Measurements from ENCODE around the gene GIPC2. TPM values are rescaled to one million over a fixed set of nuclear protein-coding genes. Genes with fewer than 3 reads are reported as not detected.
"Not testable (repeated sequence)": the region's sequence is repeated elsewhere in the genome, so short reads cannot be mapped to it uniquely, and the experiment has no call there.

Gene GIPC2
- total RNA-seq, 1 donor from 2014 or later, result 4.2 TPM

- H3K4me3 Mint-ChIP-seq (ENCODE audit: low read depth), result no peak overlapping the region
- no peaks in the 10 kb centered on the region for H3K36me3 Mint-ChIP-seq (ENCODE audit: insufficient read depth)
- H3K4me1 Mint-ChIP-seq (ENCODE audit: low read depth), result no peaks in the 10 kb centered on the region
- H3K27ac Mint-ChIP-seq, result no peak overlapping the region
- TF ChIP-seq CTCF (IDR thresholded peaks at IDR 0.05; ENCODE audit: unreplicated experiment), result no peak
- H3K27me3 Mint-ChIP-seq, result no peaks in the 10 kb centered on the region
- no peaks in the 10 kb centered on the region for H3K9me3 Mint-ChIP-seq (ENCODE audit: low read depth)
- no peak for DNase-seq (ENCODE audit: low spot score, unreplicated experiment)
Measured at GRCh38 chr1:78055565-78056132, 9.9 kb downstream of the GIPC2 start.

DNA sequence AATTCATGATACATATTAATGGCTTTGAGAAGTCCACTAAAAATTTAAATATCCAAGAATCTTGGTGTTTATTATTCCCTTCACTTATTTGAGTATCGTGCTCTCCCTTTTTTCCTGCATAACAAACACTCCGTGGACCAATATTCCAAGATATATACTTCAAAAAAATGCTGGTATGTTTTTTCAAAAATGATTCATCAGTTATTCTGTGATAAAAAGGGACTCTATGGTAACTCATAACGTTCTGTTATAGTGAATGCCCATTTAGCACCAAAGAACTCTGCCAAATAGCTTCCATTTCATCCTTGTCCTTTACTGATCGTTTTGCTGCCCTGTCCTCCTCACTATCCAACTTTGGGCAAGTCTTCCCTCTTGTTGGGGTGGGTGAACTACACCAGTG is 12.9 kb downstream of the GIPC2 start:
- H3K27me3 Mint-ChIP-seq, result no peaks in the 10 kb centered on the region
- H3K4me1 Mint-ChIP-seq (ENCODE audit: low read depth), result no peaks in the 10 kb centered on the region
- no peak for TF ChIP-seq CTCF (IDR thresholded peaks at IDR 0.05; ENCODE audit: unreplicated experiment)
- H3K9me3 Mint-ChIP-seq (ENCODE audit: low read depth), result no peaks in the 10 kb centered on the region
- DNase-seq (ENCODE audit: low spot score, unreplicated experiment), result no peak
- H3K36me3 Mint-ChIP-seq (ENCODE audit: insufficient read depth), result no peaks in the 10 kb centered on the region
- H3K4me3 Mint-ChIP-seq (ENCODE audit: low read depth), result no peak overlapping the region
- H3K27ac Mint-ChIP-seq, result no peak overlapping the region

- Mint-ChIP-seq H3K9me3 (ENCODE audit: low read depth) (no peaks in the 10 kb centered on the region), H3K4me1 (ENCODE audit: low read depth) (no peaks in the 10 kb centered on the region), H3K36me3 (ENCODE audit: insufficient read depth) (no peaks in the 10 kb centered on the region), H3K4me3 (ENCODE audit: low read depth) (no peak overlapping the region), H3K27me3 (no peaks in the 10 kb centered on the region), H3K27ac (no peak overlapping the region)
- no peak for DNase-seq (ENCODE audit: low spot score, unreplicated experiment)
- no peak for TF ChIP-seq CTCF (IDR thresholded peaks at IDR 0.05; ENCODE audit: unreplicated experiment)
Measured at GRCh38 chr1:78060857-78061563, 15.2 kb downstream of the GIPC2 start.

DNA sequence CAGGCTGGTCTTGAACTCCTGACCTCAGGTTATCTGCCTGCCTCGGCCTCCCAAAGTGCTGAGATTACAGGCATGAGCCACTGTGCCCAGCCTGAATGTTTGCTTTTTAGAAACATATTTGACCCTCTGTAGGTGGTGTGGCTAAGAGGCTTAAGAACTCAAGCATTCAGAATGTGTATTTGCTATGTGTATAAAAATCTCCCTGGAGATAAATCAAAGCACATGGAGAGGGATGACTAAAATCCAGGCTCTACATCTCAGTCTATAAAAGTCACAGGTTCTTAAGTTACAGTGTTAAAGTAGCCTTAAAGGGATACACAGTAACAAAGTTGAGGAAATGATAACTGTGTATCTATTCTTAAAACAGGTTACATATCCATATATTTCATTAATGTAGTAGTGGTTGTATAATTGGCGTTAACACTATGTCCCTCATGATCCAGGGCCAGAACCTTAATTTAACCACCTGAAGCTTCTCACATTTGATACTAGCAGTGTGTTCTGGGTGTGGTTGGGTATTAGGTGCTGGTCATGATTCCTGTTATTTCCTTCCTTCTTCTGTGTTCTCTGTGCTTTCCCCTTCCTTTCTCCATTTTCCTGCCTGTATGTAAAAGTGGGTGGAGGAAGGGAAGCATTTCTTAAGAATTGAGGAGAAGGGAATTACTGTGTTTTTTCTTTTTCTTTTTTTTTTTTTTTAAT is 16.2 kb downstream of the GIPC2 start:
- Mint-ChIP-seq H3K36me3 (ENCODE audit: insufficient read depth) (no peaks in the 10 kb centered on the region), H3K4me3 (ENCODE audit: low read depth) (no peak overlapping the region), H3K9me3 (ENCODE audit: low read depth) (no peaks in the 10 kb centered on the region), H3K4me1 (ENCODE audit: low read depth) (no peaks in the 10 kb centered on the region), H3K27me3 (no peaks in the 10 kb centered on the region), H3K27ac (no peak overlapping the region)
- DNase-seq (ENCODE audit: low spot score, unreplicated experiment), result no peak
- no peak for TF ChIP-seq CTCF (IDR thresholded peaks at IDR 0.05; ENCODE audit: unreplicated experiment)

DNA sequence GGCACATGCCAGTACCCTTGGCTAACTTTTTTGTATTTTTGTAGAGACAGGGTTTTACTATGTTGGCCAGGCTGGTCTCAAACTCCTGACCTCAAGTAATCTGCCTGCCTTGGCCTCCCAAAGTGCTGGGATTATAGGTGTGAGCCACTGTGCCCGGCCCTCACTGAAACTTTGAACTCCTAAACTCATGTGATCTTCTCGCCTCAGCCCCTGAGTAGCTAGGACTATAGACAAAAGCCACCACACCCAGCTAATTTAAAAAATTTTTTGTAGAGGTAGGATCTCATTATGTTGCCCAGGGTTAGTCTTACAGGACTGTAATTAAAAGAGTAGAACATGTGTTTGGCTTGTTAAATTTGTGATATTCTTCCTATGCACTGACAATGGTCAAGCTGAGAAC is 19.1 kb downstream of the GIPC2 start:
- DNase-seq (ENCODE audit: low spot score, unreplicated experiment); H3K4me3 Mint-ChIP-seq (ENCODE audit: low read depth); H3K27me3 Mint-ChIP-seq; H3K36me3 Mint-ChIP-seq (ENCODE audit: insufficient read depth); H3K9me3 Mint-ChIP-seq (ENCODE audit: low read depth); H3K27ac Mint-ChIP-seq: not testable (repeated sequence)
- H3K4me1 Mint-ChIP-seq (ENCODE audit: low read depth), result peaks cover 10% of the 10 kb centered on the region

Data from progenitor cell of endocrine pancreas (in vitro differentiated cells).